HFF-Myc (cell line): ENCODE results near the gene HSPA4.
"Not testable (repeated sequence)": the region's sequence is repeated elsewhere in the genome, so short reads cannot be mapped to it uniquely, and the experiment has no call there.

Experiments used
- DNase-seq: peaks from one replicate; pipeline ENCODE4 v3.0.0-alpha.2; 2011; ENCODE audit warnings: low read depth; ENCODE audit errors: extremely low read depth
- H3K4me3 ChIP-seq: replicated peaks from 2 replicates; pipeline ENCODE4 v1.5.1; 2011; ENCODE audit warnings: low read depth, mild to moderate bottlenecking, control low read depth, low read length
- CTCF ChIP-seq: IDR thresholded peaks from 2 replicates; pipeline ENCODE4 v1.5.1; 2012; ENCODE audit warnings: mild to moderate bottlenecking, low read depth, low read length, control low read depth; ENCODE audit errors: missing control alignments

The HSPA4 gene

GRCh38 chr5:133129950-133130349 lies 78.1 kb downstream of the HSPA4 start:
- no peak for TF ChIP-seq CTCF
- no peak overlapping the region for H3K4me3 ChIP-seq
- DNase-seq = no peak

- H3K4me3 ChIP-seq = no peak overlapping the region
- no peak for TF ChIP-seq CTCF
- DNase-seq = no peak
These were observed 78.7 kb downstream of the HSPA4 start for GRCh38 chr5:133130387-133131118.

- DNase-seq = no peak
- no peak overlapping the region for H3K4me3 ChIP-seq
- TF ChIP-seq CTCF = no peak
These were observed 80.9 kb downstream of the HSPA4 start for GRCh38 chr5:133132717-133133116.

GRCh38 chr5:133133241-133133640 lies 81.4 kb downstream of the HSPA4 start:
- H3K4me3 ChIP-seq, DNase-seq: not testable (repeated sequence)

- not testable (repeated sequence) for H3K4me3 ChIP-seq, DNase-seq
These were observed 85.1 kb downstream of the HSPA4 start for GRCh38 chr5:133136890-133137289.

GRCh38 chr5:133140311-133140710 lies 88.5 kb downstream of the HSPA4 start:
- TF ChIP-seq CTCF = no peak

GRCh38 chr5:133141746-133142145 lies 89.9 kb downstream of the HSPA4 start:
- H3K4me3 ChIP-seq = no peak overlapping the region
- no peak for TF ChIP-seq CTCF
- no peak for DNase-seq

More at GRCh38 chr5:133140311-133140710, 88.5 kb downstream of the HSPA4 start:
- no peak for DNase-seq
- no peak overlapping the region for H3K4me3 ChIP-seq

- H3K4me3 ChIP-seq = no peak overlapping the region
- no peak for DNase-seq
- no peak for TF ChIP-seq CTCF
These were observed 91.0 kb downstream of the HSPA4 start for GRCh38 chr5:133142782-133143181.
